Mesothelial cell of epicardium (in vitro differentiated cells): ENCODE data around the gene TOMM20. TPM values are rescaled to one million over a fixed set of nuclear protein-coding genes. Genes with fewer than 3 reads are reported as not detected.

Experiments used
- DNase-seq, 2 experiments: peaks; one replicate each; pipeline ENCODE4 v3.0.0; 2021; ENCODE audit warnings: low spot score in 2 of 2; ENCODE audit not compliant: unreplicated experiment in 2 of 2
- H3K27ac Mint-ChIP-seq: 2 replicates; pipeline ENCODE4 v1.8.0; 2021; ENCODE audit warnings: mixed read lengths
- H3K27me3 Mint-ChIP-seq: 2 replicates; pipeline ENCODE4 v1.8.0; 2021; ENCODE audit warnings: low read depth, mixed read lengths
- H3K36me3 Mint-ChIP-seq: 2 replicates; pipeline ENCODE4 v1.8.0; 2021; ENCODE audit warnings: mixed read lengths
- H3K4me1 Mint-ChIP-seq: 2 replicates; pipeline ENCODE4 v1.8.0; 2021; ENCODE audit warnings: mixed read lengths
- H3K4me3 Mint-ChIP-seq: 2 replicates; pipeline ENCODE4 v1.8.0; 2021; ENCODE audit warnings: mild to moderate bottlenecking, moderate library complexity, mixed read lengths
- H3K9me3 Mint-ChIP-seq: 2 replicates; pipeline ENCODE4 v1.8.0; 2021; ENCODE audit warnings: mixed read lengths
- CTCF ChIP-seq: fragments of 200-600 bp; sonication (generic); IDR thresholded peaks from one replicate; pipeline ENCODE4 v1.5.0; 2021; ENCODE audit warnings: antibody characterized with exemption; ENCODE audit not compliant: unreplicated experiment
- total RNA-seq: library from RNA; stranded (reverse); gene quantifications from 3 replicates; pipeline ENCODE4 v1.2.1, GENCODE V29; 2021

TOMM20 gene
- total RNA-seq, 1 donor from 2014 or later = 166 TPM

- H3K4me1 Mint-ChIP-seq = no peaks in the 10 kb centered on the region
- H3K9me3 Mint-ChIP-seq = no peaks in the 10 kb centered on the region
- H3K36me3 Mint-ChIP-seq = peaks cover 53% of the 10 kb centered on the region
- no peaks in the 10 kb centered on the region for H3K27me3 Mint-ChIP-seq
- TF ChIP-seq CTCF = no peak
- no peak overlapping the region for H3K27ac Mint-ChIP-seq
- H3K4me3 Mint-ChIP-seq = no peak overlapping the region
- DNase-seq = no peak
Observed at GRCh38 chr1:235112297-235113182, 16.1 kb downstream of the TOMM20 start.

- no peak for DNase-seq
- H3K4me1 Mint-ChIP-seq = no peaks in the 10 kb centered on the region
- TF ChIP-seq CTCF = no peak
- peaks cover 55% of the 10 kb centered on the region for H3K36me3 Mint-ChIP-seq
- H3K4me3 Mint-ChIP-seq = no peak overlapping the region
- no peaks in the 10 kb centered on the region for H3K9me3 Mint-ChIP-seq
- no peaks in the 10 kb centered on the region for H3K27me3 Mint-ChIP-seq
- no peak overlapping the region for H3K27ac Mint-ChIP-seq
Observed at GRCh38 chr1:235111107-235111506, 17.5 kb downstream of the TOMM20 start.

- Mint-ChIP-seq H3K9me3 (no peaks in the 10 kb centered on the region), H3K4me1 (peaks cover 12% of the 10 kb centered on the region), H3K27ac (no peak overlapping the region), H3K4me3 (no peak overlapping the region), H3K36me3 (peaks cover 43% of the 10 kb centered on the region), H3K27me3 (no peaks in the 10 kb centered on the region)
- TF ChIP-seq CTCF = no peak
- DNase-seq = no peak
Observed at GRCh38 chr1:235108876-235109275, 19.8 kb downstream of the TOMM20 start.

- TF ChIP-seq CTCF = no peak
- Mint-ChIP-seq H3K27me3 (no peaks in the 10 kb centered on the region), H3K27ac (no peak overlapping the region), H3K9me3 (no peaks in the 10 kb centered on the region), H3K4me3 (no peak overlapping the region), H3K4me1 (peaks cover 15% of the 10 kb centered on the region), H3K36me3 (peaks cover 37% of the 10 kb centered on the region)
- no peak for DNase-seq
Observed at GRCh38 chr1:235108185-235108593, 20.4 kb downstream of the TOMM20 start.

GRCh38 chr1:235107368-235108184 lies 21.1 kb downstream of the TOMM20 start:
- Mint-ChIP-seq H3K27me3 (no peaks in the 10 kb centered on the region), H3K4me1 (peaks cover 19% of the 10 kb centered on the region), H3K4me3 (no peak overlapping the region), H3K27ac (no peak overlapping the region), H3K9me3 (no peaks in the 10 kb centered on the region), H3K36me3 (peaks cover 33% of the 10 kb centered on the region)
- TF ChIP-seq CTCF = no peak
- no peak for DNase-seq
